ENCODE data around the gene RNASEH2B.

The RNASEH2B gene

GRCh38 chr13:50991579-50992521, 82.3 kb downstream of the RNASEH2B start:
- in situ Hi-C loops (cut with MboI; ENCODE audit: low sequenced_read_pairs) = no loop called here

DNA sequence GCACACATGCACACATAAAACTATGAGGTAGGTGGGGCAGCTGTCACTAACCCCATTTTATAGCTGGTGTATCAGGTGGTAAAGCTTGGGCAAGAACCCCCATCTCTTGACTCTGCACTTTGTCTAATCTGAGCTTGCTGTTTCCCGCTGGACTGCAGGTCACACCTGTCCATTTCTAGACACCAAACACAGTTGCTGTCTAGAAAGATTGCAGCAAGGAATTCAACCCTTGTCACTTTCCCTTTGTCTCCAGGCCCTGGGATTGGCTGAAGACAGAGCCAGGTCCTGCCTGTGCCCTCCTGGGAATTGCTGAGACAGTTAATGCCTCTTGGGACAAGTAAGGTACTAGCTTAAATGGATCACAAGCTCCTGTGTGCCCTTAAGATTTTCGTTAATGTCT, 83.8 kb downstream of the RNASEH2B start:
- in situ Hi-C loops (cut with MboI; ENCODE audit: low sequenced_read_pairs) = no loop called here

DNA sequence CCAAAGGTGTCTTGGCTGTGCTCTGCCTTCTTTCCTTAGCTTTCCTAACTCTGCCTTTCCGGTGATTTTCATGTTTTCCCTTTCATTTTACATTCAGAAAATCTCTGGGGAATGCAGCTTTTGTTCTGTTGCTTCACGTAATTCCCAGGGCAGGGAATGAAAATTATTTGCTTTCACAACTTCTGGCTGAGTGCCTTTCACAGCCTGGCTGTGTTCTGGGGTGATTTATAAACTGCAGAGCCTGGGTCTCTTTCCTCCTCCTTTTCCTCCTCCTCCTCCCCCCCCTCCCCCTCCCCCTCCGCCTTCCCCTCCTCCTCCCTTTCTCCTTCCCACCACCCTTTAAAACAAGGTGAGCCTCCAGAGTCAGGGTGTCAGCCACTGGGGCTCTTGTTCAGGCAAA, 84.3 kb downstream of the RNASEH2B start:
- in situ Hi-C loops (cut with MboI; ENCODE audit: low sequenced_read_pairs) = no loop called here

GRCh38 chr13:50994651-50995050, 85.1 kb downstream of the RNASEH2B start:
- in situ Hi-C loops (cut with MboI; ENCODE audit: low sequenced_read_pairs) = no loop called here

DNA sequence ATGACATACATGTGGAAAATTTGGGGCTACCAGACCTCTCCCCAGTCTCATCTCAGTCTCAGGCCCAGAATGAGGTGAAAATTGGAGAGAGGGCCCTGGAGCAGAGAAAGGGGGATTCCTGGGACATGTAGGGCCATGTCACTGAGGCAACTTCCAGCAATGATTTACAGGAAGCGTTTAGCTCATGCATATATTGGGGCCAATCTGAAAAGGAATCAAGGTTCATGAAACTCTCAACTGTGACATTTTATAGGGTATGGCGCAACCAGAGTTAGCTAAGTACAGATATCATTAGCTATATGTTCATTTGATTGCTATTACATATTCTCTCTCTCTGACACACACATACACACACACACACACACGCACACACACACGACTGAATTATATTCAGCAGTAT, 86.3 kb downstream of the RNASEH2B start:
- in situ Hi-C loops (cut with MboI; ENCODE audit: low sequenced_read_pairs) = no loop called here

GRCh38 chr13:50998326-50998725, 88.7 kb downstream of the RNASEH2B start:
- in situ Hi-C loops (cut with MboI; ENCODE audit: low sequenced_read_pairs) = no loop called here

- in situ Hi-C loops (cut with MboI; ENCODE audit: low sequenced_read_pairs) = no loop called here
Observed at GRCh38 chr13:50999641-51000040, 90.0 kb downstream of the RNASEH2B start.

GRCh38 chr13:51000061-51000460, 90.5 kb downstream of the RNASEH2B start:
- in situ Hi-C loops (cut with MboI; ENCODE audit: low sequenced_read_pairs) = no loop called here

DNA sequence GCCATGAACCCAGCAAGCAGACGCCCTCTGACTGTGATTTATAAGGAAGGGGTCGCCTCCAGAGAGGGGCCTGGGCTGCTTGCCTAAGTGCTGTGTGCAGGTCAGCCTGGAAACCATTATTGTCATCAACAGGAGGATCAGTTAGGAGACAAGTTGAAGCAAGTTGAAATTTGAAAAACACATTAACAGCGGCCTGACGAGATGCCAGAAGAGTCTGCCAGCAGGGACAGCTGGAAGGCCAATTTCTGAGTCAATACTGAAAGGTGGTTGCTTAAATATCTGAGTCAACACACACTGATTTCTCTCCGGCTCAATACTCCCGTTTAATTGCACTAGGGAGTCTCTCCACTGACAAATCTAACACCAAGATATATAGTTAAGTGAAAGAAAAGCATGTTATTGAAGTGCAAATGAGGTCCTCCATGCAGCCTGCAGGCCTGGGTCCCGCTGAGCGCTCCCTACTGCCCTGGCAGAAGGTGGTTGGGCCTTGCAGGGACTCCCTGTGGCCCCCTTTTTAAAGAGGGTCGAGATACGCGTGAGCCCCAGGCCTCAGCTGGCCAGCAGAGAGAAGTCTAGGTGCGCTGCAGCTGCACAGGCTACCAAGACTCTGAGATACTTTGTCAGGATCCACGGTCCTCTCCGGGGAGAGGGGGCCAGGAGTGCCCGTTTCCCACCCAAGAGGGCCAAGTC, 91.1 kb downstream of the RNASEH2B start:
- in situ Hi-C loops (cut with MboI; ENCODE audit: low sequenced_read_pairs) = no loop called here

GRCh38 chr13:51001335-51001734, 91.7 kb downstream of the RNASEH2B start:
- in situ Hi-C loops (cut with MboI; ENCODE audit: low sequenced_read_pairs) = no loop called here

GRCh38 chr13:51002736-51003135, 93.1 kb downstream of the RNASEH2B start:
- in situ Hi-C loops (cut with MboI; ENCODE audit: low sequenced_read_pairs) = no loop called here

DNA sequence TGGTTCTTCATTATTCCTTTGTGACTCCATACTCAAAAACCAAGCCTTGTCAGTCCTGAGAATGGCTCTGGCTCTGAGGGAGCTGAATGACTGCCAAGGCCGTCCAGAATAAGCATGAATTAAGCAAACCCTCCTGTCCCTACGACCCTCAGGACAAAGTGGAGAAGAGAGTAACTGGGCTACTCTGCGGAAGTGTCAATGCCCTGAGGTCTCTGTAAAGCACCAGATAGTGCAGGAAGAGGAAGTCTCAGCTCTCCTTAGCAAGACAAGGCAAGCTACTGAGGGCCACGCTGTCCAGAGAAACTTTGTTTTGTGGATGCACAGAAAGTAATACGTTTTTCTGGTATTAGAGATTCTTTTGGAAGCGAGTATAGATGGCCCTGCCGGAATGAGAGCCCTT, 94.1 kb downstream of the RNASEH2B start:
- in situ Hi-C loops (cut with MboI; ENCODE audit: low sequenced_read_pairs) = no loop called here

DNA sequence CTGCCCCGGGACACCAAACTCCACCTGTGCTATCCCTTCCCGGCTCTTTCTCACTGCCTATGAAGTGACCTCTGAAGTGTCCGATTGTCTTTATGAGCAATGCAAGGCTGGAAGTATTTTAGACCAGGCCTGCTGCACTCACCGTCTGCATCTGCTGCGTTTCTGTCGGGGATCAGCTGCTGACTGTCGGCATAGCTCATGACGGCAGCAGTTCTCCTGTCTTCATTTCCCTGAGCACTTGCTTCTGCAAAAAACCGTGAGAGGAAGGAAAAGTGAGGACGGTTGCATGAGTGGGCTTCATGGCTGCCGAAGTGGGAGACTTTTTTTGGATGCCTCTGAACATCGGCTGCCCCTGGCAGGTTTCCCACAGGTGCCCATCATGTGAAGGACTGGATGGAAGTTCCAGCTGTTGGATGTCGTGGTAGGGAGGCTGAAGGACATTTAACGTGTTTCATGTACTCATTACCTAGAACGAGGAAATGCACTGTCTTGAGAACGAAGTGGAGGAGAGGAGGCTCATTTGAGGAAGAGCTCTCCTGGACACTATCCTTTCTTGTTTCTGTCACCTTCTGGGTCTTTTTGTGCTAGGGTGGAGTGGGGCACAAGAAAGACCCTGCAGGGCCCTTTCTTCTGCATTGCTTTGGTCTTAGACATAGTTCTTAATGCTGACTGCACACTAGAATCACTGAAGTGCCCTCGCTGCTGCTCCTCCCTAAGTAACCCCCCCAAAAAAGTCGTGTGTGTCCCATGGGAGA, 94.7 kb downstream of the RNASEH2B start:
- in situ Hi-C loops (cut with MboI; ENCODE audit: low sequenced_read_pairs) = no loop called here

- in situ Hi-C loops (cut with MboI; ENCODE audit: low sequenced_read_pairs) = no loop called here
Observed at GRCh38 chr13:51004918-51005460, 95.4 kb downstream of the RNASEH2B start.

- in situ Hi-C loops (cut with MboI; ENCODE audit: low sequenced_read_pairs) = no loop called here
Observed at GRCh38 chr13:51005566-51005965, 96.0 kb downstream of the RNASEH2B start.

Measured in HL-60/S4 treated with phorbol 12-myristate 13-acetate at 8.2 ng/mL for 4 days and 3 days (cell line).